Measurements from ENCODE around the gene TUBB. TPM values are rescaled to one million over a fixed set of nuclear protein-coding genes. Genes with fewer than 3 reads are reported as not detected.

Gene TUBB
- total and polyA plus RNA-seq, 2 of the 8 experiments (the other 6 are each of a cell fraction or from before 2014, with no cell fraction given), result 1,880 to 3,022 TPM

GRCh38 chr6:30672445-30673253 is 47.5 kb upstream of the TUBB start, which contains the start of gene DHX16:
TSS of gene DHX16 (minus strand) at chr6:30673006. CDS start at chr6:30672841, 165 bp downstream.
- H3K27ac ChIP-seq (ENCODE audit: low read depth, low read length), result no peak within 1 kb of the TSS
- H2BK20ac ChIP-seq (ENCODE audit: low read length), result no peak within 1 kb of the TSS
- peak within 1 kb of the TSS; percentile 82 to 84 for H3K4me2 ChIP-seq (ENCODE audit: insufficient read depth in 1 of 2, low read depth in 2 of 2, low read length in 2 of 2)
- H3K4me3 ChIP-seq (ENCODE audit: extremely low read depth in 1 of 4, insufficient read depth in 2 of 4, low read depth in 3 of 4, low read length in 4 of 4), result peak within 1 kb of the TSS; percentile 76 to 99 (median 90)
- H2BK120ac ChIP-seq (replicated peaks; ENCODE audit: low read depth, low read length), result no peak within 1 kb of the TSS
- peak within 1 kb of the TSS; percentile 81 for H4K8ac ChIP-seq (ENCODE audit: extremely low read depth, insufficient read depth, low read length)
- peak within 1 kb of the TSS; percentile 83 for H3K56ac ChIP-seq (replicated peaks; ENCODE audit: insufficient read length, low read depth, low read length)
- H2BK12ac ChIP-seq (ENCODE audit: low read depth, low read length), result no peak within 1 kb of the TSS
- H3K4me1 ChIP-seq (replicated peaks in 1 of 4; ENCODE audit: control insufficient read depth in 3 of 4, insufficient read depth in 4 of 4, low read length in 3 of 4), result no peaks in the 10 kb centered on the region; a peak in 1 of 7 replicates
- FAIRE-seq (peak; percentile 65), DNase-seq (ENCODE audit: low read depth in 1 of 2, low spot score in 2 of 2) (peak; percentile 88 to 94)
- H3K36me3 ChIP-seq (ENCODE audit: control insufficient read depth in 2 of 4, insufficient read depth in 4 of 4, low read length in 3 of 4), result peaks cover 4 to 11% (median 8%) of the 10 kb centered on the region in 4 experiments; a peak in 5 of 8 replicates
- CTCF ChIA-PET (ENCODE audit: partially characterized antibody), result interaction anchor here (0.5 to 3.0 kb wide), 33 partner anchors 8 to 1049 kb away, joined by 3 to 14 read pairs (median 4); partner anchors contain the start of genes C6orf136 and MDC1
- POLR2A ChIA-PET (ENCODE audit: partially characterized antibody), result interaction anchor here (0.6 to 18.7 kb wide), 18 partner anchors 8 to 106 kb away, joined by 3 to 388 read pairs (median 3); partner anchors contain the start of genes ABCF1, MDC1, MRPS18B and NRM
- no peak within 1 kb of the TSS for H3K14ac ChIP-seq (ENCODE audit: insufficient read length)
- H3K9ac ChIP-seq (replicated peaks in 1 of 4; ENCODE audit: extremely low read depth in 1 of 4, low read depth in 3 of 4, low read length in 3 of 4), result peak within 1 kb of the TSS; percentile 62 to 91 (median 78)
- 3% methylated on average over 39 of the region's 57 CpGs; no CpG with 5 or more reads in 1 of the 2 experiments for WGBS, 2 experiments (ENCODE audit: extremely low coverage in 1 of 2, insufficient coverage in 1 of 2, insufficient read length in 1 of 2, insufficient replicate concordance in 2 of 2, low coverage in 1 of 2, low lambda C conversion rate in 2 of 2, missing lambda C conversion rate in 1 of 2)
- peak within 1 kb of the TSS; percentile 71; the same call in 1 of the 2 replicates for H2BK5ac ChIP-seq (ENCODE audit: low read depth, low read length)
- H2AK5ac ChIP-seq (ENCODE audit: low read depth, low read length), result no peak within 1 kb of the TSS
- H3K18ac ChIP-seq (ENCODE audit: extremely low read depth, low read length), result peak within 1 kb of the TSS; percentile 60
- H3K27me3 ChIP-seq (replicated peaks in 1 of 4; ENCODE audit: control insufficient read depth in 3 of 4, extremely low read depth in 1 of 4, insufficient read depth in 3 of 4, low read length in 3 of 4), result no peaks in the 10 kb centered on the region
- H3K23me2 ChIP-seq (ENCODE audit: low read depth, low read length), result peaks cover 6% of the 10 kb centered on the region
- H3K9me3 ChIP-seq (ENCODE audit: insufficient read depth in 2 of 2, low read depth in 1 of 2, low read length in 1 of 2), result no peaks in the 10 kb centered on the region
- H4K5ac ChIP-seq (ENCODE audit: insufficient read length, low read depth, low read length), result peak within 1 kb of the TSS; percentile 44
- peaks cover 0 to 4% of the 10 kb centered on the region in 2 experiments; a peak in 2 of 4 replicates for H3K79me2 ChIP-seq (ENCODE audit: control insufficient read depth in 1 of 2, insufficient read depth in 2 of 2, low read length in 2 of 2)
- peaks cover 0 to 2% of the 10 kb centered on the region in 2 experiments for H4K20me1 ChIP-seq (replicated peaks in 1 of 2; ENCODE audit: control insufficient read depth in 1 of 2, insufficient read depth in 2 of 2, low read length in 2 of 2)
- H3K23ac ChIP-seq (ENCODE audit: insufficient read length), result no peak within 1 kb of the TSS
- H4K91ac ChIP-seq (replicated peaks; ENCODE audit: insufficient read length, low read length), result no peak within 1 kb of the TSS
- H2AFZ ChIP-seq (ENCODE audit: low read length), result 0 out of 2 replicates have a peak within 1 kb of the TSS, but pooled peaks have one; percentile 47
- no peaks in the 10 kb centered on the region for H3K79me1 ChIP-seq (ENCODE audit: low read depth, low read length)
- H3K4ac ChIP-seq (replicated peaks; ENCODE audit: insufficient read length, low read depth, low read length), result no peak within 1 kb of the TSS
- 0 out of 2 replicates have a peak within 1 kb of the TSS, but pooled peaks have one; percentile 29 for H2BK15ac ChIP-seq (ENCODE audit: low read length)
- TF ChIP-seq GTF2F1 (IDR thresholded peaks at IDR 0.05; ENCODE audit: borderline replicate concordance, low read depth, low read length) (no peak), CTCF (IDR thresholded peaks at IDR 0.05; ENCODE audit: control extremely low read depth in 1 of 3, insufficient read depth in 1 of 3, low read depth in 1 of 3, low read length in 3 of 3) (peak; percentile 50 to 80 (median 72)), ZNF274 (IDR thresholded peaks at IDR 0.05; ENCODE audit: borderline replicate concordance, extremely low read depth, low read length) (no peak), KDM1A (IDR thresholded peaks at IDR 0.05; ENCODE audit: borderline replicate concordance, low read length) (no peak), NANOG (IDR thresholded peaks at IDR 0.05; ENCODE audit: insufficient read depth, low read depth, low read length, poor library complexity, severe bottlenecking) (no peak), EGR1 (IDR thresholded peaks at IDR 0.05; ENCODE audit: borderline replicate concordance, low read depth, low read length) (peak; percentile 12; the same call in 1 of the 2 replicates)
